Left ventricle myocardium inferior (tissue), 1 donor: Measurements from ENCODE around the gene FGF22. TPM values are rescaled to one million over a fixed set of nuclear protein-coding genes. Genes with fewer than 3 reads are reported as not detected.

Experiments
- DNase-seq: peaks from one replicate; pipeline ENCODE4 v3.0.0-alpha.2; 2020
- H3K27ac ChIP-seq: fragments of 200-600 bp; replicated peaks from 2 replicates; pipeline ENCODE4 v1.8.0; 2021
- H3K27me3 ChIP-seq: fragments of 200-600 bp; 2 replicates; pipeline ENCODE4 v1.8.0; 2021; ENCODE audit warnings: low read depth
- H3K36me3 ChIP-seq: fragments of 200-600 bp; 2 replicates; pipeline ENCODE4 v1.8.0; 2021
- H3K4me1 ChIP-seq: fragments of 200-600 bp; 2 replicates; pipeline ENCODE4 v1.8.0; 2021
- H3K4me3 ChIP-seq: fragments of 200-600 bp; 2 replicates; pipeline ENCODE4 v1.8.0; 2021; ENCODE audit warnings: mild to moderate bottlenecking, moderate library complexity
- H3K9me3 ChIP-seq: fragments of 200-600 bp; replicated peaks from 2 replicates; pipeline ENCODE4 v1.8.0; 2021
- intact Hi-C: fragments of 100-400 bp; cut with micrococcal nuclease; formaldehyde crosslinking; loops from one replicate; pipeline ENCODE4 v1.11.0; 2022
- total RNA-seq: library from RNA; stranded (reverse); fragmentation: NEBNext Ultra II Directional; extraction: Animal tissue kit (Norgen Biotek cat#: 25700); gene quantifications from one replicate; pipeline ENCODE4 v1.2.1, GENCODE V29; 2021
- TF ChIP-seq, protein P1 (sequence below): fragments of 200-600 bp; IDR thresholded peaks from 2 replicates; pipeline ENCODE4 v1.8.0; 2021; ENCODE audit warnings: antibody characterized with exemption, mild to moderate bottlenecking, borderline replicate concordance
- donor health status: DM: no; HTN: yes; CAD: no; lungs with severe emphysema.

Gene FGF22
- total RNA-seq, 1 donor from 2014 or later: not detected

- intact Hi-C loops: no loop called here
- Histone ChIP-seq H3K4me3 (no peak overlapping the region), H3K27me3 (no peaks in the 10 kb centered on the region), H3K27ac (no peak overlapping the region), H3K9me3 (no peaks in the 10 kb centered on the region), H3K4me1 (no peaks in the 10 kb centered on the region), H3K36me3 (peaks cover 65% of the 10 kb centered on the region)
- TF ChIP-seq, protein P1, sequence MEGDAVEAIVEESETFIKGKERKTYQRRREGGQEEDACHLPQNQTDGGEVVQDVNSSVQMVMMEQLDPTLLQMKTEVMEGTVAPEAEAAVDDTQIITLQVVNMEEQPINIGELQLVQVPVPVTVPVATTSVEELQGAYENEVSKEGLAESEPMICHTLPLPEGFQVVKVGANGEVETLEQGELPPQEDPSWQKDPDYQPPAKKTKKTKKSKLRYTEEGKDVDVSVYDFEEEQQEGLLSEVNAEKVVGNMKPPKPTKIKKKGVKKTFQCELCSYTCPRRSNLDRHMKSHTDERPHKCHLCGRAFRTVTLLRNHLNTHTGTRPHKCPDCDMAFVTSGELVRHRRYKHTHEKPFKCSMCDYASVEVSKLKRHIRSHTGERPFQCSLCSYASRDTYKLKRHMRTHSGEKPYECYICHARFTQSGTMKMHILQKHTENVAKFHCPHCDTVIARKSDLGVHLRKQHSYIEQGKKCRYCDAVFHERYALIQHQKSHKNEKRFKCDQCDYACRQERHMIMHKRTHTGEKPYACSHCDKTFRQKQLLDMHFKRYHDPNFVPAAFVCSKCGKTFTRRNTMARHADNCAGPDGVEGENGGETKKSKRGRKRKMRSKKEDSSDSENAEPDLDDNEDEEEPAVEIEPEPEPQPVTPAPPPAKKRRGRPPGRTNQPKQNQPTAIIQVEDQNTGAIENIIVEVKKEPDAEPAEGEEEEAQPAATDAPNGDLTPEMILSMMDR: no peak
- DNase-seq: no peak
Measured at GRCh38 chr19:646779-647565, 7.3 kb downstream of the FGF22 start.

- intact Hi-C loops: no loop called here
- Histone ChIP-seq H3K4me1 (no peaks in the 10 kb centered on the region), H3K4me3 (no peak overlapping the region), H3K27ac (no peak overlapping the region), H3K27me3 (no peaks in the 10 kb centered on the region), H3K36me3 (peaks cover 73% of the 10 kb centered on the region), H3K9me3 (no peaks in the 10 kb centered on the region)
- TF ChIP-seq, protein P1: no peak
- no peak for DNase-seq
Measured at GRCh38 chr19:647566-648284, 8.0 kb downstream of the FGF22 start.

GRCh38 chr19:648305-648704 is 8.6 kb downstream of the FGF22 start:
- Histone ChIP-seq H3K4me3 (no peak overlapping the region), H3K9me3 (no peaks in the 10 kb centered on the region), H3K4me1 (no peaks in the 10 kb centered on the region), H3K27me3 (no peaks in the 10 kb centered on the region), H3K27ac (no peak overlapping the region), H3K36me3 (peaks cover 78% of the 10 kb centered on the region)
- TF ChIP-seq, protein P1: no peak
- DNase-seq: no peak
- intact Hi-C loops: no loop called here

- Histone ChIP-seq H3K27ac (no peak overlapping the region), H3K4me1 (no peaks in the 10 kb centered on the region), H3K27me3 (no peaks in the 10 kb centered on the region), H3K4me3 (no peak overlapping the region), H3K9me3 (no peaks in the 10 kb centered on the region), H3K36me3 (peaks cover 83% of the 10 kb centered on the region)
- DNase-seq: no peak
- TF ChIP-seq, protein P1: no peak
- intact Hi-C loops: no loop called here
Measured at GRCh38 chr19:648904-649801, 9.5 kb downstream of the FGF22 start.

DNA sequence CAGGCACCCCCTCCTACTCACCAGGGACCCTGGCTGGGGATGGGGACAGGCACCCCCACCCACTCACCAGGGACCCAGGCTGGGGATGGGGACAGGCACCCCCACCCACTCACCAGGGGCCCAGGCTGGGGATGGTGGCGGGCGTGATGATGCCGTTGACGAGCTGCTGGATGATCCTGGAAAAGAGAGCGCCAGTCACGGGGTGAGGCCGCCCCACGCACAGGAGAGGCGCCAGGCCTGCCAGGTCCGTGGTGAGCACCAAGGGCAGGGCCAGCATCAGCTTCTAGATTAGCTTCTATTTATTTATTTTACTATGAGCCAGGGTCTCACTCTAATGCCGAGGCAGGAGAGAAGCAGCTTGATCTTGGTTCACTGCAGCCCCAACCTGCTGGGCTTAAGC is 10.4 kb downstream of the FGF22 start:
- no peak overlapping the region for H3K27ac ChIP-seq
- peaks cover 88% of the 10 kb centered on the region for H3K36me3 ChIP-seq
- no peak for DNase-seq
- TF ChIP-seq, protein P1: no peak
- intact Hi-C loops: no loop called here
- no peaks in the 10 kb centered on the region for H3K9me3 ChIP-seq
- H3K27me3 ChIP-seq: no peaks in the 10 kb centered on the region
- no peak overlapping the region for H3K4me3 ChIP-seq
- no peaks in the 10 kb centered on the region for H3K4me1 ChIP-seq
